Lower lobe of right lung (tissue), 2 donors: Measurements from ENCODE around the gene NID1. TPM values are rescaled to one million over a fixed set of nuclear protein-coding genes. Genes with fewer than 3 reads are reported as not detected.
"Not testable (repeated sequence)": the region's sequence is repeated elsewhere in the genome, so short reads cannot be mapped to it uniquely, and the experiment has no call there.

Source experiments
- ATAC-seq, 2 donors: fragments of 200-7000 bp; cut with Tn5 transposase; one replicate each; pipeline ENCODE4 v1.9.1; 2020 to 2022; ENCODE audit warnings: mild to moderate bottlenecking in 2 of 2, moderate library complexity in 2 of 2
- DNase-seq: peaks from one replicate; pipeline ENCODE4 v3.0.0-alpha.2; 2020
- H3K27ac ChIP-seq: fragments of 200-600 bp; one replicate; pipeline ENCODE4 v1.8.0; 2022
- H3K27me3 ChIP-seq: fragments of 200-600 bp; one replicate; pipeline ENCODE4 v1.8.0; 2022; ENCODE audit warnings: low read depth
- H3K36me3 ChIP-seq: fragments of 200-600 bp; one replicate; pipeline ENCODE4 v1.8.0; 2022; ENCODE audit warnings: mild to moderate bottlenecking
- H3K4me1 ChIP-seq: fragments of 200-600 bp; one replicate; pipeline ENCODE4 v1.8.0; 2022
- H3K4me3 ChIP-seq: fragments of 200-600 bp; one replicate; pipeline ENCODE4 v1.8.0; 2022; ENCODE audit warnings: mild to moderate bottlenecking
- H3K9me3 ChIP-seq: fragments of 200-600 bp; one replicate; pipeline ENCODE4 v1.8.0; 2022
- CTCF ChIP-seq: fragments of 200-600 bp; IDR thresholded peaks from one replicate; pipeline ENCODE4 v1.8.0; 2022; ENCODE audit warnings: antibody characterized with exemption, mild to moderate bottlenecking
- intact Hi-C: fragments of 100-400 bp; cut with DNase I; formaldehyde crosslinking; loops from one replicate; pipeline ENCODE4 v1.11.0; 2022
- total RNA-seq: library from RNA; stranded (reverse); fragmentation: NEBNext Ultra II Directional; extraction: Animal tissue kit (Norgen Biotek cat#: 25700); gene quantifications from one replicate; pipeline ENCODE4 v1.2.1, GENCODE V29; 2021
- donor health status: DM: no; HTN: yes; CAD: no; lungs with severe emphysema.

The NID1 gene
- total RNA-seq, 1 donor from 2014 or later = 46.6 TPM

- H3K4me1 ChIP-seq = peaks cover 29% of the 10 kb centered on the region
- no peaks in the 10 kb centered on the region for H3K9me3 ChIP-seq
- H3K27me3 ChIP-seq = no peaks in the 10 kb centered on the region
- no peak overlapping the region for H3K4me3 ChIP-seq
- ATAC-seq = peak; percentile 71 to 87
- no peak overlapping the region for H3K27ac ChIP-seq
- DNase-seq = no peak
- TF ChIP-seq CTCF = no peak
- H3K36me3 ChIP-seq = no peaks in the 10 kb centered on the region
- intact Hi-C loops = no loop called here
These were observed 134.3 kb downstream of the NID1 start for GRCh38 chr1:235930543-235930942.

GRCh38 chr1:235929216-235929615 lies 135.7 kb downstream of the NID1 start:
- H3K36me3 ChIP-seq = no peaks in the 10 kb centered on the region
- no peaks in the 10 kb centered on the region for H3K9me3 ChIP-seq
- ATAC-seq = no peak
- no peak for DNase-seq
- intact Hi-C loops = no loop called here
- no peak for TF ChIP-seq CTCF
- H3K4me1 ChIP-seq = peaks cover 25% of the 10 kb centered on the region
- H3K27ac ChIP-seq = no peak overlapping the region
- H3K27me3 ChIP-seq = no peaks in the 10 kb centered on the region
- H3K4me3 ChIP-seq = no peak overlapping the region

GRCh38 chr1:235928197-235928596 lies 136.7 kb downstream of the NID1 start:
- Histone ChIP-seq H3K4me1 (peaks cover 22% of the 10 kb centered on the region), H3K27ac (no peak overlapping the region), H3K27me3 (no peaks in the 10 kb centered on the region), H3K36me3 (no peaks in the 10 kb centered on the region), H3K9me3 (no peaks in the 10 kb centered on the region), H3K4me3 (no peak overlapping the region)
- TF ChIP-seq CTCF = no peak
- no peak for DNase-seq
- intact Hi-C loops = no loop called here
- ATAC-seq = no peak

GRCh38 chr1:235927551-235927950 lies 137.3 kb downstream of the NID1 start:
- H3K36me3 ChIP-seq, DNase-seq, H3K4me3 ChIP-seq, H3K27ac ChIP-seq, H3K9me3 ChIP-seq, ATAC-seq, intact Hi-C loops, H3K27me3 ChIP-seq: not testable (repeated sequence)
- peaks cover 16% of the 10 kb centered on the region for H3K4me1 ChIP-seq

Other genes starting within 250 kb of the NID1 start
- 72.4 TPM for gene LYST, start 198.2 kb downstream of the NID1 start, total RNA-seq
- 38.3 TPM for gene GPR137B, start 77.4 kb upstream of the NID1 start, total RNA-seq
- gene ERO1B, start 216.9 kb upstream of the NID1 start, total RNA-seq = 8.5 TPM